Ishikawa (cell line): ENCODE data around the gene RAP1GAP.

Experiments
- CEBPB ChIP-seq: IDR thresholded peaks from 2 replicates; pipeline ENCODE4 v1.6.1; 2012
- CREB1 ChIP-seq: IDR thresholded peaks from 2 replicates; pipeline ENCODE4 v1.6.1; 2012; ENCODE audit warnings: low read depth
- EGR1 ChIP-seq: IDR thresholded peaks from 2 replicates; pipeline ENCODE4 v1.6.1; 2012
- EP300 ChIP-seq: IDR thresholded peaks from 2 replicates; pipeline ENCODE4 v1.6.1; 2012; ENCODE audit warnings: borderline replicate concordance
- FOXM1 ChIP-seq: IDR thresholded peaks from 2 replicates; pipeline ENCODE4 v1.6.1; 2012; ENCODE audit warnings: low read depth, borderline replicate concordance
- NFIC ChIP-seq: IDR thresholded peaks from 2 replicates; pipeline ENCODE4 v1.6.1; 2012
- RAD21 ChIP-seq: IDR thresholded peaks from 2 replicates; pipeline ENCODE4 v1.6.1; 2012; ENCODE audit warnings: low read depth
- TAF1 ChIP-seq: IDR thresholded peaks from 2 replicates; pipeline ENCODE4 v1.6.1; 2012; ENCODE audit warnings: low read depth, mild to moderate bottlenecking
- TCF12 ChIP-seq: IDR thresholded peaks from 2 replicates; pipeline ENCODE4 v1.6.1; 2012; ENCODE audit warnings: low read depth
- TEAD4 ChIP-seq: IDR thresholded peaks from 2 replicates; pipeline ENCODE4 v1.6.1; 2012
- YY1 ChIP-seq: IDR thresholded peaks from 2 replicates; pipeline ENCODE4 v1.6.1; 2012; ENCODE audit warnings: low read depth
- ZBTB7A ChIP-seq: IDR thresholded peaks from 2 replicates; pipeline ENCODE4 v1.6.1; 2012; ENCODE audit warnings: low read depth
- TF ChIP-seq, protein P1 (sequence below): IDR thresholded peaks from 2 replicates; pipeline ENCODE4 v1.6.1; 2012
- TF ChIP-seq, protein P2 (sequence below): IDR thresholded peaks from 2 replicates; pipeline ENCODE4 v1.6.1; 2012
- TF ChIP-seq, protein P3 (sequence below): IDR thresholded peaks from 2 replicates; pipeline ENCODE4 v1.6.1; 2012; ENCODE audit warnings: low read depth, mild to moderate bottlenecking

The RAP1GAP gene

DNA sequence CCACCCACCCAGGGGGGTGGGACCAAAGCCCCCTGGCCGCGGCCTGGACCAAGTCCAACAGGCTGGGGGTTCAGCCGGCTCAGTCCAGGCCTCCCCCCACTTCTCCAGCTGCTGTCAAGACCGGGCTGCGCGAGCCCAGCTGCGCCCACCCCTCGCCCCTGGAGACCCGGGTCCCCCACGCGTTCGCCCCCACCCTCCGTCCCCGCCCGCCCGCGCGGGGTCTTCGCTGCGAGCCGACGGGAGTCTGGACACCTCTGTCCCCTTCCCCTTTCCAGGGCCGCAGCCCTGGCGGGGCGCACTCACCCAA, 253 bp downstream of the RAP1GAP start:
- TF ChIP-seq ZBTB7A (peak; percentile 81), EGR1 (no peak)

DNA sequence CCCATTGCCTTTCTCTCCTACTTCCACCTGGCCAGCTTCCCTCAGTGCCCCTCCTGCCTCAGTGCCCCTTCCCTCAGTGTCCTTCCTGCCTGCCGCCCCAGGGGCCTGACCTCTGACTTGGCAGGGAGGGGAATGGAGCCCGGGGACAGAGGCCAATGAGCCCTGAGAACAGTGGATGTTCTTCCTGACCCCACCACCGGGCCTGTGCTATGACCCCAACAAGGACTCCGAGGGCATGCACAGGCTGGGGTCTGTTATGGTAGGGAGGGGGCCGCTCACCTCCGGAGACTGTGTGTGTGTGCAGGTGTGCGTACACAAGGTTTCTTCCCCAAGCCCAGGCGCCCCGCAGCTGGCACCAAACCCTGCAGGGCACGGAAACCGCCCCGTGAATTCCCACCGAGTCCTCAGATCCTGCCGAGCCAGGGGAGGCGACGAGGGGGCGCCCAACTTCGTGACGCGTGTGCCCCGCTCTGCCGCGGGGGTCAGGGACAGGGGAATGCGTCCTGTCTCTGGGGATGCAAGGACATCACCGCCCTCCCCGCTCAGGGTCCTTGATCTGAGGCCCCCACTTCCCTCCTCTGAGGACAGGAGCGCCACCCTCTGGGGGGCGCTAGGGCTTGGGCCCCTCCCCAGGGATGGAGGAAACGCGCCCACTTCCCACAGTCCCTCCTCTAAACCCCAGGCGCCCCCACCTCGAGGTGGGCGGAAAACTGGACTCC, 766 bp downstream of the RAP1GAP start:
- no peak for TF ChIP-seq CEBPB
- no peak for TF ChIP-seq YY1
- no peak for TF ChIP-seq EP300
- no peak for TF ChIP-seq CREB1
- TF ChIP-seq FOXM1, result no peak
- no peak for TF ChIP-seq EGR1
- no peak for TF ChIP-seq TCF12
- TF ChIP-seq, protein P1, sequence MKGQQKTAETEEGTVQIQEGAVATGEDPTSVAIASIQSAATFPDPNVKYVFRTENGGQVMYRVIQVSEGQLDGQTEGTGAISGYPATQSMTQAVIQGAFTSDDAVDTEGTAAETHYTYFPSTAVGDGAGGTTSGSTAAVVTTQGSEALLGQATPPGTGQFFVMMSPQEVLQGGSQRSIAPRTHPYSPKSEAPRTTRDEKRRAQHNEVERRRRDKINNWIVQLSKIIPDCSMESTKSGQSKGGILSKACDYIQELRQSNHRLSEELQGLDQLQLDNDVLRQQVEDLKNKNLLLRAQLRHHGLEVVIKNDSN, result no peak
- no peak; the same call in 1 of the 2 replicates for TF ChIP-seq ZBTB7A
- TF ChIP-seq RAD21, result no peak

DNA sequence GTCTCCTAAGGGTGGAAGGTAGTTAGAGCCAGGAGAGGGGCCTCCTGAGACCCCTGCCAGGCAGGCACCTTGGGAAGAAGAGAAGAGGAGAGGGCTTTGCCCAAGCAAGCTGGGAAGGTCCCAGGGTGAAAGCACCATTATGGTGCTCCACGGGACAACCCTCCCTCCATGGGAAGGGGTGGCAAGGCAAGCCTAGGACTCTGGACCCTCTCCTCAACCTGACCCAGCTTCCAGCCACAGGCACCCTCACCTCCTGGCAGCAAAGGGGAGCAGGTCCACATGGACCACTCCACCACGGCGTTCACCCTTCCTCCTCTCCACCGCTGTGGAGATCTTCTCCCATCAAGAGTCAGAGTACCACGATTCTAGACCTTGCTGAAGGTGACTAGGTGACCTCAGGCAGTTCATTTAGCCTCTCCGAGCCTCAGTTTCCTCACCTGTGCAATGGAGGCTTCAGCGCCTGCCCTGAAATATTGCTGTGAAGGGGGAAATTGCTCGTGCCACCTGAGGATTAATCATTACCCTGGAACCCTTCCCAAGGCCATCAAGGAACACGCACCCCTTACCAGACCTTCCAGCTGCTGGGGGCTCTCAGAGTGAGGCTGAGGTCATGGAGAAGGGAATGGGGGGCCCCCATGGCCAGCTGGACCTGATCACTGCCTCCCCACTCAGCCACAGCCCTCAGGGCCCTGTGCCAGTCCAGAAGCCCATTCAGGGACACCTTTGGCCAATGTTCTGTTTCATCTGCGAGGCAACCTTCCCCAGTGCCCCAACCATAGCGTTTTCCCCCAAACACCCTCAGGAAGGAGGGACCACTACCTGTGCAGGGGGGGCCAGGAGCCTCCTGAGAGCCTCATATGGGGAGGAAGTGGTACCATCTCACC, 1.6 kb downstream of the RAP1GAP start:
- TF ChIP-seq EP300 (no peak), TEAD4 (no peak), RAD21 (no peak), CEBPB (no peak), NFIC (no peak), YY1 (no peak), TCF12 (no peak), EGR1 (no peak), TAF1 (no peak)
- TF ChIP-seq, protein P2, sequence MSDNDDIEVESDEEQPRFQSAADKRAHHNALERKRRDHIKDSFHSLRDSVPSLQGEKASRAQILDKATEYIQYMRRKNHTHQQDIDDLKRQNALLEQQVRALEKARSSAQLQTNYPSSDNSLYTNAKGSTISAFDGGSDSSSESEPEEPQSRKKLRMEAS, result no peak
- TF ChIP-seq, protein P1, result no peak

DNA sequence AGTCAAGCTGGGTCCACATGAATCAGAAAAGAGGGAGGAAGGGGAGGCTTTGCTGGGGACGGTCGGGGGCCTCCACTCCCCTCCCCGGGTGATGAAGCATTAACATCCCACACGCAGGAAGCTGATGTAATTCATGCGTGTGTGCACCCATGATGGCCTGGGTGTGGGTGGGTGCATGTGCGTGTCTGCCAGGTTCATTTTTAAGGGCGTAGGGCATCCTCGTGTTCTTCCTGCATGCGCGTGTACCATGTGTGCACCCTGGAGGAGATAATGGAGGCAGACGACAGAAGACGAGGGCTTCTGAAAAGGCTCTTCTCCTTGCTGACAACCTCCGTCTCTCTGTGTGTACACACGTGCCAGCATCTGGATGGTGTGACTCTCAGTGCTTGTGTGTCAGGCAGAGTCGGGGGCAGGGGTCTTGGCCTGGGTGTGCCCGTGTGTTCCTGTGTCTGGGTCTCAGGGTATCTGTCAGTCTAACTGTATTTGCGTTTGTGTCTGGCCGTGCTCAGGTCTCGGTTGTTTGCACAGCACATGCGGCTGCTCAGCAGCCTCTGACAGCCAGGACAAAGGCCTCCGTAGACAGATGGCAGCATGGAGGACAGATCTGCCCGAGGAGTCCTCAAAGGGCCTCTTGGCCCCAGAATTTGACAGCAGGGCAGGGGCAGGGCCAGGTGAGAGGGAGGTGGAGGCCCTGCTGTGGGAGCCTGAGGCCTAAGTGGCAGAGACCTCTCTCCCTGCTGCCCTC, 2.4 kb downstream of the RAP1GAP start:
- TF ChIP-seq CREB1, result no peak
- no peak for TF ChIP-seq EP300
- TF ChIP-seq, protein P3, sequence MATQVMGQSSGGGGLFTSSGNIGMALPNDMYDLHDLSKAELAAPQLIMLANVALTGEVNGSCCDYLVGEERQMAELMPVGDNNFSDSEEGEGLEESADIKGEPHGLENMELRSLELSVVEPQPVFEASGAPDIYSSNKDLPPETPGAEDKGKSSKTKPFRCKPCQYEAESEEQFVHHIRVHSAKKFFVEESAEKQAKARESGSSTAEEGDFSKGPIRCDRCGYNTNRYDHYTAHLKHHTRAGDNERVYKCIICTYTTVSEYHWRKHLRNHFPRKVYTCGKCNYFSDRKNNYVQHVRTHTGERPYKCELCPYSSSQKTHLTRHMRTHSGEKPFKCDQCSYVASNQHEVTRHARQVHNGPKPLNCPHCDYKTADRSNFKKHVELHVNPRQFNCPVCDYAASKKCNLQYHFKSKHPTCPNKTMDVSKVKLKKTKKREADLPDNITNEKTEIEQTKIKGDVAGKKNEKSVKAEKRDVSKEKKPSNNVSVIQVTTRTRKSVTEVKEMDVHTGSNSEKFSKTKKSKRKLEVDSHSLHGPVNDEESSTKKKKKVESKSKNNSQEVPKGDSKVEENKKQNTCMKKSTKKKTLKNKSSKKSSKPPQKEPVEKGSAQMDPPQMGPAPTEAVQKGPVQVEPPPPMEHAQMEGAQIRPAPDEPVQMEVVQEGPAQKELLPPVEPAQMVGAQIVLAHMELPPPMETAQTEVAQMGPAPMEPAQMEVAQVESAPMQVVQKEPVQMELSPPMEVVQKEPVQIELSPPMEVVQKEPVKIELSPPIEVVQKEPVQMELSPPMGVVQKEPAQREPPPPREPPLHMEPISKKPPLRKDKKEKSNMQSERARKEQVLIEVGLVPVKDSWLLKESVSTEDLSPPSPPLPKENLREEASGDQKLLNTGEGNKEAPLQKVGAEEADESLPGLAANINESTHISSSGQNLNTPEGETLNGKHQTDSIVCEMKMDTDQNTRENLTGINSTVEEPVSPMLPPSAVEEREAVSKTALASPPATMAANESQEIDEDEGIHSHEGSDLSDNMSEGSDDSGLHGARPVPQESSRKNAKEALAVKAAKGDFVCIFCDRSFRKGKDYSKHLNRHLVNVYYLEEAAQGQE, result no peak

DNA sequence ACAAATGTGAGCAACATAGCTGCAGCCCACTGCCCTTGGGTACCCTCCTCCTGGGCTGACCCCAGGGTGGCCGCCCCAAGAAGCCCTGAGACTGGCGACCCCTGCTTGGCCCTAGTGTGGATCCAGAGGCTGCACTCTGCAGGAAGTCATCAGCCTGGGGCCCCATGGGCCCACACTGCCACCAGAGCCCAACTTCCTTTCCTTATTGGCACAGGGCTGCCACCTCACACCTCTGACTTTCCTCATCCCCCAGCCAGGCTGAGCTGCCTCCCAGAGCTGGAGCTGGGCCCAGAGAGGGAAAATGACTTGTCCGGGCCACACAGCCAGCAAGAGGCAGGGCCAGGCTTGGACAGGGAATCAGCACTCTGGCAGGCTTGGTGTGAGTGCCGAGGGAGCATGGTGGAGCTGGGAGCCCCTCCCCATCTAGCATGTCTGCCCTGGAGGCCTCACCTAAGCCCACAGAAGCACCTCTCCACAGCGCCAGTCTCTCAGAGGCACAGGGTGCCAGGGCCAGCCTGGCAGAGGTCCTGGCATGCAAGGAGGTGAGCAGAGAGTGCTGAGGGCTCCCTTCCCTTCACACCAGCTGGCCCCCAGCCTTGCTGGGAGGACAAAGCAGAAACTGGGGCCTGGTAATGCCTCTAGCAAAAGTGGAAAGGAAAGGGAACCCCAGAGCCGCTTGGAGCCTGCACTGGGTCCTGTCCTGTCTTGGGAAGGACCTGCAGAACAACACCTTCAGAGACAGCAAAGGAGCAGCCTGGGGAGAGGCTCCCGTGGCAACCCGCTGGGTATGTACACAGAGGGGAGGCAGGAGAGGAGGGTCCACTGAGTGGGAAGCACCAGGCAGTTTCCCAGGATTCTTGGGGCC, 3.2 kb downstream of the RAP1GAP start:
- TF ChIP-seq TAF1 (no peak), RAD21 (no peak), FOXM1 (no peak), EP300 (no peak), CEBPB (no peak), EGR1 (no peak), NFIC (no peak), CREB1 (no peak), ZBTB7A (no peak), TEAD4 (no peak), TCF12 (no peak)
- TF ChIP-seq, protein P3, result no peak
